CD4-positive, alpha-beta memory T cell (primary cell): ENCODE results near the gene USP36. TPM values are rescaled to one million over a fixed set of nuclear protein-coding genes. Genes with fewer than 3 reads are reported as not detected.

Experiments
- CTCF ChIA-PET: fragments of 350-600 bp; sonication (Branson Sonifier 250); formaldehyde crosslinking; loops from one replicate; lab custom pipeline; 2021; ENCODE audit warnings: inconsistent platforms; ENCODE audit not compliant: partially characterized antibody; lab: Charles Lee
- POLR2A ChIA-PET: fragments of 350-600 bp; sonication (Branson Sonifier 250); formaldehyde crosslinking; loops from one replicate; lab custom pipeline; 2021; ENCODE audit not compliant: partially characterized antibody; lab: Charles Lee
- DNase-seq, 5 donors: peaks; one replicate each; pipeline versions ENCODE4 v3.0.0 to v3.0.0-alpha.2; 2020 to 2022; ENCODE audit warnings: mixed read lengths in 1 of 5
- H3K27ac ChIP-seq: one replicate; pipeline ENCODE4 v1.7.0; 2013; ENCODE audit warnings: low read depth, low read length
- H3K27me3 ChIP-seq: 2 replicates; pipeline ENCODE4 v1.7.0; 2013; ENCODE audit warnings: mild to moderate bottlenecking, low read length, moderate library complexity; ENCODE audit not compliant: insufficient read depth
- H3K36me3 ChIP-seq: 2 replicates; pipeline ENCODE4 v1.7.0; 2013; ENCODE audit warnings: mild to moderate bottlenecking, low read length, moderate library complexity; ENCODE audit not compliant: insufficient read depth
- H3K4me1 ChIP-seq: 2 replicates; pipeline ENCODE4 v1.7.0; 2013; ENCODE audit warnings: mild to moderate bottlenecking, low read length, moderate library complexity; ENCODE audit not compliant: insufficient read depth
- H3K4me3 ChIP-seq, 2 donors: one replicate each; pipeline ENCODE4 v1.7.0; 2013; ENCODE audit warnings: low read length in 2 of 2, mild to moderate bottlenecking in 1 of 2
- H3K9me3 ChIP-seq, 2 donors: one replicate each; pipeline ENCODE4 v1.7.0; 2013; ENCODE audit warnings: low read length in 2 of 2, control low read depth in 1 of 2; ENCODE audit not compliant: control insufficient read depth in 1 of 2
- H3K27ac Mint-ChIP-seq, 7 donors: one replicate each; pipeline ENCODE4 v1.8.0; 2020 to 2021; ENCODE audit warnings: mixed read lengths in 7 of 7, mild to moderate bottlenecking in 6 of 7, inconsistent platforms in 3 of 7, moderate library complexity in 3 of 7
- H3K27me3 Mint-ChIP-seq, 2 donors: one replicate each; pipeline ENCODE4 v1.8.0; 2020 to 2021; ENCODE audit warnings: mixed read lengths in 2 of 2
- H3K36me3 Mint-ChIP-seq, 2 donors: one replicate each; pipeline ENCODE4 v1.8.0; 2020 to 2021; ENCODE audit warnings: mixed read lengths in 2 of 2, inconsistent platforms in 1 of 2, mild to moderate bottlenecking in 1 of 2
- H3K4me1 Mint-ChIP-seq, 4 donors: one replicate each; pipeline ENCODE4 v1.8.0; 2020 to 2021; ENCODE audit warnings: mixed read lengths in 4 of 4, mild to moderate bottlenecking in 1 of 4
- H3K4me3 Mint-ChIP-seq, 8 donors: one replicate each; pipeline ENCODE4 v1.8.0; 2020 to 2021; ENCODE audit warnings: mixed read lengths in 8 of 8, mild to moderate bottlenecking in 7 of 8, moderate library complexity in 6 of 8, inconsistent platforms in 3 of 8
- H3K9me3 Mint-ChIP-seq, 8 donors: one replicate each; pipeline ENCODE4 v1.8.0; 2020 to 2021; ENCODE audit warnings: mixed read lengths in 8 of 8, mild to moderate bottlenecking in 5 of 8, inconsistent platforms in 3 of 8, moderate library complexity in 1 of 8
- intact Hi-C: fragments of 100-400 bp; cut with micrococcal nuclease; formaldehyde crosslinking; loops from one replicate; pipeline ENCODE4 v1.15.1; 2023
- polyA plus RNA-seq, 2 donors: library from polyadenylated mRNA; unstranded; fragments of 300-500 nt; fragmentation: Illumina TruSeq; gene quantifications; one replicate each; pipeline ENCODE4 v1.2.3, GENCODE V29; 2021
- total RNA-seq, 2 experiments: library from RNA; stranded (reverse); gene quantifications; one replicate each; pipeline ENCODE4 v1.2.3, GENCODE V29; 2021

The USP36 gene
- total and polyA plus RNA-seq, 4 experiments from 2014 or later: 35.4 to 183 (median 118) TPM

DNA sequence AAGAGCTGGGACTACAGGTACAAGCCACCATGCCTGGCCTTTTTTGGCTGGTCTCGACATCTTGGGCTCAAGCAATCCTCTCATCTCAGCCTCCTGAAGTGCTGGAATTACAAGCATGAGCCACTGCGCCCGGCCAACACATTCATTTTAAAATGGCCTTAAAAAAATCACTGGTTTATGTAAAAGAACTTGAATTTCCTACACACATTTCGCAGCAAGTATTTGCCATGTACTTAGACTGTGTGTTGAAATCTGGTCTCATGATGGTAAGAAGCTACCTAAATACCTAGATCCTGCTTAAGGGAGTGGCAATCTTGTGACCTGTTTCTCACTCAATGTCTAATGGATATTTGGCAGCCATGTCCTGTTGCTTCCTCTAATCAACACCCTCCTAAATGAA lies 50.1 kb downstream of the USP36 start:
- H3K9me3 Mint-ChIP-seq: peaks cover 0 to 12% (median 0%) of the 10 kb centered on the region in 8 donors
- H3K9me3 ChIP-seq: no peaks in the 10 kb centered on the region
- H3K36me3 Mint-ChIP-seq: peaks cover 29 to 50% of the 10 kb centered on the region in 2 donors
- intact Hi-C loops: no loop called here
- no peak for DNase-seq
- no peak overlapping the region for H3K27ac ChIP-seq
- peak overlapping the region; percentile 42 to 97 (median 91) for H3K27ac Mint-ChIP-seq
- H3K27me3 Mint-ChIP-seq: no peaks in the 10 kb centered on the region
- H3K4me3 Mint-ChIP-seq: peak overlapping the region in 5 of 8 donors; percentile 30 to 77 (median 52)
- CTCF ChIA-PET: interaction anchor here (0.7 to 2.6 kb wide), 7 partner anchors 9 to 81 kb away, joined by 3 to 22 read pairs (median 7); no protein-coding TSS in a partner anchor
- H3K4me1 ChIP-seq: peaks cover 66% of the 10 kb centered on the region
- POLR2A ChIA-PET: interaction anchor here (0.7 to 5.3 kb wide), 16 partner anchors 10 to 81 kb away, joined by 3 to 47 read pairs (median 4); partner anchors contain the start of gene CYTH1
- H3K36me3 ChIP-seq: peaks cover 21% of the 10 kb centered on the region
- no peak overlapping the region for H3K4me3 ChIP-seq
- no peaks in the 10 kb centered on the region for H3K27me3 ChIP-seq
- peaks cover 35 to 89% (median 57%) of the 10 kb centered on the region in 4 donors for H3K4me1 Mint-ChIP-seq

DNA sequence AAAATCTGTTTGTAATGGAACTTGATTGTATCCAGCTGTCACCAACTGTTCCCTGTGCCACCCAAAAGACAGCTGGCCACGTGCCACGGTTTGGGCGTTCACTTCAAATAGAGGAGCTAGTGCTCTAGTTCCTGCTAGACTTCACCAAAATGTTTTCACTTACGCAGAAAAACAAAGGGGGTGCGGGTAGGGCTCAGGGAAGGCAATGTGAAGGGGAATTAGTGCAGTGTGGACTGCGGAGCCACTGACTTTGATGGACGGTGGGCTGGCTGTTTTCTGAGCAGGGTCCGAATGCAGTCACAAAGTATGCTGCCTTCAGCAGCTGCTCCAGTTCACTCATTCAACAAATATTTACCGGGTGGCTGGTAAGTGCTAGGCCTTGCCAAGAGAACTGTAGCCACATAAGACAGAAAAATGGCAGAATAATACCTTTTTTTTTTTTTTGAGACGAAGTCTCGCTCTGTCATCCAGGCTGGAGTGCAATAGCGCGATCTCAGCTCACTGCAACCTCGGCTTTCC lies 50.9 kb downstream of the USP36 start:
- Histone ChIP-seq H3K4me3 (no peak overlapping the region), H3K27me3 (no peaks in the 10 kb centered on the region), H3K27ac (peak overlapping the region; percentile 48), H3K9me3 (no peaks in the 10 kb centered on the region), H3K36me3 (peaks cover 15% of the 10 kb centered on the region), H3K4me1 (peaks cover 74% of the 10 kb centered on the region)
- intact Hi-C loops: no loop called here
- H3K27me3 Mint-ChIP-seq: no peaks in the 10 kb centered on the region
- peaks cover 39 to 89% (median 63%) of the 10 kb centered on the region in 4 donors for H3K4me1 Mint-ChIP-seq
- ChIA-PET POLR2A (interaction anchor here (0.6 to 5.3 kb wide), 27 partner anchors 9 to 120 kb away, joined by 3 to 47 read pairs (median 5); partner anchors contain the start of genes CYTH1 and USP36), CTCF (interaction anchor here (0.9 to 2.6 kb wide), 12 partner anchors 9 to 74 kb away, joined by 3 to 22 read pairs (median 6); no protein-coding TSS in a partner anchor)
- DNase-seq: peak; percentile 76 to 85 (median 78)
- H3K36me3 Mint-ChIP-seq: peaks cover 27 to 45% of the 10 kb centered on the region in 2 donors
- peaks cover 0 to 10% (median 0%) of the 10 kb centered on the region in 8 donors for H3K9me3 Mint-ChIP-seq
- peak overlapping the region; percentile 81 to 97 (median 95) for H3K27ac Mint-ChIP-seq
- peak overlapping the region in 7 of 8 donors; percentile 37 to 84 (median 70) for H3K4me3 Mint-ChIP-seq

DNA sequence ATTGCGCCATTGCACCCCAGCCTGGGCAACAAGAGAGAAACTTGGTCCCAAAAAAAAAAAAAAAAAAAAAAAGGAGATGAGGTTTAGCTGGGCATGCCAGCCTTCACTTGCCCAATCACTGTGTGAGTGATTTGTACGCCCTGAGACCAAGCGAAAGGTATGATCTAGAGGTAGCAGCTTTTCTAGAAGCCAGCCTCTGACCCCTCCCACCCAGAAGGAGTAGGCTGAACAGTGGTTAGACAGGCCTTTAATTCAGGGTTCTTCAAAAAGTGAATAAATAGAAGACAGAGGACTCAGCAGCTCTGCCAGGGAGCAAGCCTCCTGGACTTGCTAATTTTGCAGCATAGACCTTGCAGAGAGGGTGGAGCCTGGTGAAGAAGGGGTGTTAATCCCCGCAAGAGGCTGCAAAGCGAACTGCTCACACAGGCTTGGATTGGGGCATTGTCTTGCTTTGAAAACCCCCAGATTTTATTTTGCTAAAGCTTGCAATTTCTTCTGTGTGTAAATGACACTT lies 51.4 kb downstream of the USP36 start:
- Histone ChIP-seq H3K4me3 (no peak overlapping the region), H3K4me1 (peaks cover 79% of the 10 kb centered on the region), H3K27ac (peak overlapping the region; percentile 48), H3K9me3 (no peaks in the 10 kb centered on the region), H3K36me3 (peaks cover 12% of the 10 kb centered on the region), H3K27me3 (no peaks in the 10 kb centered on the region)
- Mint-ChIP-seq H3K4me1 (peaks cover 39 to 91% (median 64%) of the 10 kb centered on the region in 4 donors), H3K36me3 (peaks cover 24 to 42% of the 10 kb centered on the region in 2 donors), H3K27ac (peak overlapping the region; percentile 81 to 97 (median 95)), H3K9me3 (peaks cover 0 to 7% (median 0%) of the 10 kb centered on the region in 8 donors), H3K27me3 (no peaks in the 10 kb centered on the region), H3K4me3 (peak overlapping the region in 7 of 8 donors; percentile 37 to 84 (median 70))
- DNase-seq: peak in 1 of 5 donors; percentile 48
- intact Hi-C loops: no loop called here
- CTCF ChIA-PET: interaction anchor here (0.9 to 2.6 kb wide), 11 partner anchors 9 to 74 kb away, joined by 3 to 22 read pairs (median 5); no protein-coding TSS in a partner anchor
- POLR2A ChIA-PET: interaction anchor here (0.6 to 5.3 kb wide), 24 partner anchors 8 to 79 kb away, joined by 3 to 47 read pairs (median 6); partner anchors contain the start of genes CYTH1 and USP36

DNA sequence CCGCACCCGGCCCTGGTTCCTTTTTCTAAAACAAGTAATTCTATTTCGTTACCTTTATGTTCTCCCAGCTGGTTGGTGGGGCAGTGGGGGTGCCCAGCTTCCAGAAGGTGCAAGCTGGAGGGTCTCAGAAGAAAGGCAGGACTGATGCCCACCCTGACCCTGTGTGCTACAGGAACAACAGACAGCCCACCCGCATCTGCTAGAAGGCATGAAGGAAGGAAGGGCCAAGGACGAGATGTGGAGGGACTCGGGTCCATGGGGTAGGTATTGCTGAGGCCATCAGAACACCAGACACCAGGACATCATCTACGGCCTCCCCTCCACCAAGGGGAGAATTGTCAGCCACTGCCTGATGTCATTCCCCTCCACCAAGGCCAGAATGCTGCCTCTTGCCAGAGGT lies 52.2 kb downstream of the USP36 start:
- peaks cover 38 to 91% (median 67%) of the 10 kb centered on the region in 4 donors for H3K4me1 Mint-ChIP-seq
- no peak overlapping the region for H3K4me3 ChIP-seq
- peak in 1 of 5 donors; percentile 38 for DNase-seq
- peaks cover 0 to 8% (median 0%) of the 10 kb centered on the region in 8 donors for H3K9me3 Mint-ChIP-seq
- H3K9me3 ChIP-seq: no peaks in the 10 kb centered on the region
- peaks cover 87% of the 10 kb centered on the region for H3K4me1 ChIP-seq
- H3K27me3 Mint-ChIP-seq: no peaks in the 10 kb centered on the region
- no peaks in the 10 kb centered on the region for H3K27me3 ChIP-seq
- H3K27ac ChIP-seq: no peak overlapping the region
- POLR2A ChIA-PET: interaction anchor here (0.7 to 5.3 kb wide), 12 partner anchors 8 to 79 kb away, joined by 3 to 47 read pairs (median 8); partner anchors contain the start of gene CYTH1
- CTCF ChIA-PET: interaction anchor here (1.0 to 2.6 kb wide), 2 partner anchors 11 to 19 kb away, joined by 3 to 22 read pairs; no protein-coding TSS in a partner anchor
- H3K36me3 ChIP-seq: peaks cover 5% of the 10 kb centered on the region
- H3K27ac Mint-ChIP-seq: peak overlapping the region in 6 of 7 donors; percentile 64 to 97 (median 86)
- peaks cover 17 to 34% of the 10 kb centered on the region in 2 donors for H3K36me3 Mint-ChIP-seq
- peak overlapping the region in 4 of 8 donors; percentile 9 to 51 (median 34) for H3K4me3 Mint-ChIP-seq
- intact Hi-C loops: no loop called here

DNA sequence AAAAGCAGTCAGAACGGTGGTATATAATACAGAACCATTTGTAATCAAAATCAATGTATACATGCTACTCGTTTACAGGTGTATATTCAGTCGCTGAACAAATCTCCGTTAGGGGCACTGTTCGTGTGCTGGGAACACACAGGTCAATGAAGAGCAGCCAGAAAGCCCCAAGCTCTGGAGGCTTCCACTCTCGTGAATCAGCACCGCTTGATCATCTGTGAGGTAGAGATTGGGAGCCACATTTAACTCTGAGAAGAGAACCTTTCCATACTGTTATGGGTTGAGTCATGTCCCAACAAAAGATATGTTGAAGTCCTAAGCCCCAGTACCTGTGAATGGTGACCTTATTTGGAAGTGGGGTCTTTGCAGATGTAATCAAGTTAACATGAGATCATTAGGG lies 53.2 kb downstream of the USP36 start:
- Histone ChIP-seq H3K9me3 (no peaks in the 10 kb centered on the region), H3K27me3 (no peaks in the 10 kb centered on the region), H3K4me3 (no peak overlapping the region), H3K27ac (no peak overlapping the region), H3K36me3 (no peaks in the 10 kb centered on the region), H3K4me1 (peaks cover 96% of the 10 kb centered on the region)
- ChIA-PET POLR2A (interaction anchor here (1.1 to 8.2 kb wide), 2 partner anchors 31 to 32 kb away, joined by 3 to 99 read pairs; no protein-coding TSS in a partner anchor), CTCF (interaction anchor here (3.8 kb wide), 1 partner anchor 12 kb away, joined by 37 read pairs; no protein-coding TSS in a partner anchor)
- H3K9me3 Mint-ChIP-seq: peaks cover 0 to 8% (median 0%) of the 10 kb centered on the region in 8 donors
- intact Hi-C loops: no loop called here
- H3K4me3 Mint-ChIP-seq: peak overlapping the region in 4 of 8 donors; percentile 17 to 44 (median 42)
- peak in 1 of 5 donors; percentile 40 for DNase-seq
- H3K4me1 Mint-ChIP-seq: peaks cover 38 to 92% (median 67%) of the 10 kb centered on the region in 4 donors
- no peaks in the 10 kb centered on the region for H3K27me3 Mint-ChIP-seq
- peaks cover 10 to 32% of the 10 kb centered on the region in 2 donors for H3K36me3 Mint-ChIP-seq
- H3K27ac Mint-ChIP-seq: peak overlapping the region; percentile 24 to 87 (median 75)

DNA sequence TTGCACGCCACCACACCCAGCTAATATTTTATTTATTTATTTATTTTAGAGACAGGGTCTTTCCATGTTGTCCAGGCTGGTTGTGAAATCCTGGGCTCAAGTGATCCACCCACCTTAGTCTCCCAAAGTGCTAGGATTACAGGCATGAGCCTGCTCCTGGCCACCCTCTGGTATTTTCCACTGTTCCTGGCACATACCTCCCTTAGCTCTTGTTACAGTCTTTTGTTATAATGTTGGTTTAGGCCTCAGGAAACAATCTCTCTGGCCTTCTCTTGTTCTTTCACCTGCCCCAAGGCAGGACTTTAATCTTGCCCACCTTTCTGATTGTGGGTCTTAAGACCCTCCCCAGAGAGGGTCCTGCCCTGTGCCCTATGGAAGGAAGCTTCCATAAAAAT lies 55.0 kb downstream of the USP36 start:
- H3K4me1 Mint-ChIP-seq: peaks cover 32 to 75% (median 53%) of the 10 kb centered on the region in 4 donors
- peaks cover 4 to 23% of the 10 kb centered on the region in 2 donors for H3K36me3 Mint-ChIP-seq
- Histone ChIP-seq H3K9me3 (no peaks in the 10 kb centered on the region), H3K36me3 (no peaks in the 10 kb centered on the region), H3K4me1 (peaks cover 79% of the 10 kb centered on the region), H3K27ac (peak overlapping the region; percentile 46), H3K4me3 (no peak overlapping the region), H3K27me3 (no peaks in the 10 kb centered on the region)
- intact Hi-C loops: no loop called here
- H3K27ac Mint-ChIP-seq: peak overlapping the region; percentile 85 to 93 (median 88)
- peak overlapping the region in 7 of 8 donors; percentile 67 to 86 (median 78) for H3K4me3 Mint-ChIP-seq
- ChIA-PET POLR2A (interaction anchor here (0.6 to 21.6 kb wide), 12 partner anchors 8 to 659 kb away, joined by 3 to 961 read pairs (median 16); partner anchors contain the start of gene USP36), CTCF (interaction anchor here (0.6 to 3.8 kb wide), 7 partner anchors 13 to 80 kb away, joined by 3 to 37 read pairs (median 4); no protein-coding TSS in a partner anchor)
- H3K9me3 Mint-ChIP-seq: peaks cover 0 to 6% (median 0%) of the 10 kb centered on the region in 8 donors
- no peaks in the 10 kb centered on the region for H3K27me3 Mint-ChIP-seq
- no peak for DNase-seq
